ENCODE measurements around the gene FOXP1.

Gene FOXP1

DNA sequence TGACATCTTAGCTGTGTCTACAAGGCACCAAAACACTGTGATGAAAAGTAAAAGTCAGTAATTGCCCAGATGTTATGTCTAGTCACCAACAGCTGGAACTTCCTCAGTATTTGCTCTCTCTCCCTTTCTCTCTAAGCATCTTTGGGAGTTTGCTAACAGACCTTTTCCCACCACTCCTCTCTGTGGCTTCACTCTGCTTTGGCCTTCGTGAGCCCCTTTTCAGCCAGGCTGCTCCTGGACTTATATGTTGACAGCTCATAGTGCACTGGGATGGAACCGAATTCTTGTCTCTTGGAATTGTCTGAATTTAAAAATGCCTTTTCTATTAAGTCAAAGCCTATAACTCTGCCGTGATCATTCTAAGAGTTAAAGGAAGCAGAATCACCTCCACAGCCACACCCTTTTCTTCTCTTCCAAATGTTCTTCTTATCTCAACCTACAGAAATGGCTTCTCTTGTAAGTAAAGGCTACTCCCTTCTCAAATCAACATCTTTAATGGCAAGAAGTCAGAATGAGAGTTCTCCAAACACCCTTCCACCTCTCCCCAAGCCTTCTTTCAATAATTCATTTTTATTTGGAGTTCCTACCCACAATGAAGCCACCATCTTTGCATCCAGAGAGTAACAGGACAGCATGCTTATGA lies 17.2 kb upstream of the FOXP1 start:
- H3K36me3 Mint-ChIP-seq (ENCODE audit: low read depth): no peaks in the 10 kb centered on the region
- no peak overlapping the region for H3K4me3 Mint-ChIP-seq
- no peak overlapping the region for H3K27ac Mint-ChIP-seq
- H3K27me3 Mint-ChIP-seq: no peaks in the 10 kb centered on the region
- H3K4me1 Mint-ChIP-seq (ENCODE audit: low read depth): peaks cover 16% of the 10 kb centered on the region
- H3K9me3 Mint-ChIP-seq: no peaks in the 10 kb centered on the region

DNA sequence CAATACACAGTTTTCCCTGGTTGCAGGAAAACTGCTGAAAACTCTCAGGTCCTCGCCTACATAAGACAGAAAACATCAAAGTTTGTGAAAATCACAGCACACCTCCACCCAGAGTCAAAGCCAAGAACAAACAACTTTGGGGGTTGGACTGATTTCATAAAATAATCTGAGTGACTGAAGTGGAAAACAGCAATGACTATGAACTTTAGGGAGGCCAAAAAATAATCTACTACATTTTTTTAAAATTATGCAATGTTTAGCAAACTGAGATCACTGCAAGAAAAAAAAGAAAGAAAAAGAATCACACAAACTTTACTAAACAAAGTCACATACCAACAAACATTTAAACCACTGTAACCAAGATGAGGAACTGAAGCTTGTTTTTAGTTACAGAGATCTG lies 15.9 kb upstream of the FOXP1 start:
- no peak overlapping the region for H3K27ac Mint-ChIP-seq

DNA sequence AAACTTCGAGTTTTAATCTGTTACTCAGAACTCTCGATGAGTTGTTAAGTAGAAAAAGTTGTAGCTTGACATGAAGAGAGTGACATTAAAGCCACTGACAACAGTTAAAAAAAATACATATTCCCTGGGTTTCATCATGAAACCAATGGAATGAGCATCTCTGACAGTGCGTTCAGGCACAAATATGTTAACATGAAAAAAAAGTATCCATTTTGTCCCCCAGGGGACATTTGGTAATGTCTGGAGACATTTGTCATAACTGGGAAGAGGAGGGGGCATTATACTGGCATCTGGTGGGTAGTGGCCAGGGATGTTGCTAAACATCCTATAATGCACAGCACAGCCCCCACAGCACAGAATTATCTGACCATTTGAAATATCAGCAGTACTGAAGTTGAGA lies 14.8 kb upstream of the FOXP1 start:
- Mint-ChIP-seq H3K4me3 (no peak overlapping the region), H3K27me3 (no peaks in the 10 kb centered on the region), H3K9me3 (no peaks in the 10 kb centered on the region), H3K27ac (no peak overlapping the region), H3K4me1 (ENCODE audit: low read depth) (peaks cover 16% of the 10 kb centered on the region), H3K36me3 (ENCODE audit: low read depth) (no peaks in the 10 kb centered on the region)

More for the DNA sequence above, 15.9 kb upstream of the FOXP1 start:
- Mint-ChIP-seq H3K9me3 (no peaks in the 10 kb centered on the region), H3K4me1 (ENCODE audit: low read depth) (peaks cover 16% of the 10 kb centered on the region), H3K36me3 (ENCODE audit: low read depth) (no peaks in the 10 kb centered on the region), H3K27me3 (no peaks in the 10 kb centered on the region), H3K4me3 (no peak overlapping the region)

DNA sequence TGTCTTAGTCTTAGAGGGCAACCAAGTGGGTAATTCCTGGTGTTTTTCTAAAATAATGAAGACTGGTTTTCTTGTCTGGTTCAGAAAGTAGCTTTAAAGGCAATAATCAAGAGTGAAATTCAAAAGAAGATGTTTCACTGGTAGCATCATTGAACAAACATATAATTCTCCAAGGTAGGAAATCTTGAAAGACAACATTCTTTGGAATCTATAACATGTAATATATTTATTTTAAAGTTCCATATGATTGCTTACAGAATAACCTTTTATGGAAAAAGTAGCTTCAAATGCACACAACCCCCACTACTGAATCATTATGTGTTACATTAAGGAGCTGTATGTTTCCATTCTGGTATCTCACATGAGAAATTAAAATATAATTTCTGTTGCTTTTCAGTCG lies 13.8 kb upstream of the FOXP1 start:
- Mint-ChIP-seq H3K36me3 (ENCODE audit: low read depth) (no peaks in the 10 kb centered on the region), H3K27ac (no peak overlapping the region), H3K27me3 (no peaks in the 10 kb centered on the region), H3K4me3 (no peak overlapping the region), H3K4me1 (ENCODE audit: low read depth) (peaks cover 16% of the 10 kb centered on the region), H3K9me3 (no peaks in the 10 kb centered on the region)

DNA sequence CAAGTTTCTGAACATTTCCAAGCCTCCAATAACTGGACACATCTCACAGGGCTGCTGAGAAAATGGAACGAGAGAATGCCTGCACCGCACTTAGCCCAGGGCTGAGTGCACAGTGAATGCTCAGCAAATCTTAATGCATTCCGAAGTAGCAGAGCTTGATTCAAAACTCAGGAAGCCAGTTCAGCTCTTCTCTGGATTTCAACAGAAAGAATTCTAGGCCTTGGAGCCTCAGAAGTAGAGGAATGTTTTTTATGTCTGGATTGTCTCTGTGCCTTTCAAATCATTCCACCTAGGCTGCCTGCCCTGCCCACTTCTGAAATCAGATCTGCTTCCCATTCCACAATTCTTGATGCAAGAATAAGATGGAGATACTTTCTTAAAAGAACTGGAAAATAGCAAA lies 9.6 kb upstream of the FOXP1 start:
- Mint-ChIP-seq H3K27me3 (no peaks in the 10 kb centered on the region), H3K36me3 (ENCODE audit: low read depth) (no peaks in the 10 kb centered on the region), H3K4me3 (no peak overlapping the region), H3K9me3 (no peaks in the 10 kb centered on the region), H3K27ac (no peak overlapping the region), H3K4me1 (ENCODE audit: low read depth) (peaks cover 21% of the 10 kb centered on the region)

DNA sequence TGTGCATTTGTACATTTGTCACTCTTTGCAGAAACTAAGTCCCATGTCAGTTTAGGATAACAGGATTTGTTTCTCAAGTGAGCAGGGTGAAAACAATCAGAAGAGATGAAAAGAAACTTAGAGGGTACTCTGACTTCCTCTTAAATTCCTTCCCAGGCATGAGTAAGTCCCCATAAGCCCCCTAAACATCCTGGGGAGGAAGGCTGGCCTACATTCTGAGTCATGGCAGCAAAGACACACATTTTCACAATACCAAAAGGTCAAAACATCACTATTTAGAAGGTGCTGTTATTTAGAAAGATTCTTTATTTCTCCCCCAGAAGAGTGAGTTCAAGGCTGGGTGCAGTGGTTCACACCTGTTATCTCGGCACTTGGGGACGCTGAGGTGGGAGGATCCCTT lies 7.6 kb upstream of the FOXP1 start:
- Mint-ChIP-seq H3K27me3 (no peaks in the 10 kb centered on the region), H3K4me3 (no peak overlapping the region), H3K36me3 (ENCODE audit: low read depth) (peaks cover 4% of the 10 kb centered on the region), H3K27ac (peak overlapping the region; percentile 43), H3K9me3 (no peaks in the 10 kb centered on the region), H3K4me1 (ENCODE audit: low read depth) (peaks cover 39% of the 10 kb centered on the region)

DNA sequence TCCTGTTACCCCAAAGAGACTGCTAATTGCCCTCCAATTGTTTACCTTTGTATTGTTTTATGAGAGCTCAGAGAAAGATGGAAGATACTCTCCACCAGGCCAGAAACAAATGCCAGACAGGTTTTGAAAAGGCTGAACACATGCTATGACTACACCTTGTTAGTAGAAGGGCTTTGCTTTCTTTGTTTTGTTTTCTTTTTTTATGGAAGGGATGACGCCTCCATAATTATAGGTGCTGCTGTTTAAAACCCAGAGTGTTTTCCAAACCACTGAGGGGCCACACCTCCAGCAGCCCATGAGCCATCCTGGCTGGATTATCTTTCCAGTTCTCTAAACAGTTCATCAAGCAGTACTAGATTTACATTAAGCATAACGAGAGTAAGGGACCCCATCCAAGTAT lies 5.6 kb upstream of the FOXP1 start:
- H3K27ac Mint-ChIP-seq: peak overlapping the region; percentile 0

DNA sequence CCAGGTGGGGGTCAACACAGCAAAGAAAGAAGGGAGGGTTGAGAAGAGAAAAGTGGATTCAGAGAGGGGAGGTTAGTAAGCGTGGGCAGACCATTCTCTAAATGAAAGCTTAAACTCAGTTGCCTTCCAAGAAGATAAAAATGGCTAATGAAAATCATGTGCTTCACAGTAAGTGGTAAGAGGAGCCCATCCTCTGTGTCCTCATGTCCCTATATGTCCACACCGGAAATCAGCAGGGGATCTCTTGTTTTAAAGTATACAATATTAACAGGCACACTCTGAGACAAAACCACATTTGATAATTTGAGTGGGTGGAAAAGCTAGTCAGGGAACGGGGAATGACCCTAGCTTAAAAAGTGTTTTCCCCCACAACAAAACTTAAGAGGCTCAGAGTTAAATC lies 4.4 kb upstream of the FOXP1 start:
- H3K27me3 Mint-ChIP-seq: no peaks in the 10 kb centered on the region
- peaks cover 4% of the 10 kb centered on the region for H3K36me3 Mint-ChIP-seq (ENCODE audit: low read depth)
- H3K4me1 Mint-ChIP-seq (ENCODE audit: low read depth): peaks cover 60% of the 10 kb centered on the region
- no peak overlapping the region for H3K4me3 Mint-ChIP-seq
- H3K9me3 Mint-ChIP-seq: no peaks in the 10 kb centered on the region
- peak overlapping the region; percentile 49 for H3K27ac Mint-ChIP-seq

More for the DNA sequence above, 5.6 kb upstream of the FOXP1 start:
- Mint-ChIP-seq H3K4me1 (ENCODE audit: low read depth) (peaks cover 59% of the 10 kb centered on the region), H3K9me3 (no peaks in the 10 kb centered on the region), H3K4me3 (no peak overlapping the region), H3K27me3 (no peaks in the 10 kb centered on the region), H3K36me3 (ENCODE audit: low read depth) (peaks cover 4% of the 10 kb centered on the region)

DNA sequence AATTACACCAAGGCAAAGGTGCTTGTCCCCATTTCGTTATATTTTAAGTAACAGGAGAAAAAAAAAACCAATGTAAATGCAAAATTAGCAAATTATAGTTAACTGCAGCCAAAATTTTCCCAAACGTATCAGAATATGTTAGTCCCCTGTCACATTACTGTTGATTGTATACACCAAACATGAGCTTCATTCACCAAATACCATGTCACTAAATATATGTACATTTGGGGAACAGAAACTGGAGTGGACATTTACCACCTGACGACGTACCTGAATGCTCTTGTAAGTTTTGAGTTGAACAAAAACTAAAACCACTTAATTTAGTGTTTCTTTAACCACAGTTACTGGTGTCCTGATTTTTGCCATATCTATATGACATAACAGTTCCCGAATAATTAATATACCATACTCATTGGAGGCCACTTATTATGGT lies 3.3 kb upstream of the FOXP1 start:
- no peaks in the 10 kb centered on the region for H3K9me3 Mint-ChIP-seq
- peak overlapping the region; percentile 61 for H3K27ac Mint-ChIP-seq
- peaks cover 4% of the 10 kb centered on the region for H3K36me3 Mint-ChIP-seq (ENCODE audit: low read depth)
- H3K4me1 Mint-ChIP-seq (ENCODE audit: low read depth): peaks cover 59% of the 10 kb centered on the region
- no peak overlapping the region for H3K4me3 Mint-ChIP-seq
- no peaks in the 10 kb centered on the region for H3K27me3 Mint-ChIP-seq

DNA sequence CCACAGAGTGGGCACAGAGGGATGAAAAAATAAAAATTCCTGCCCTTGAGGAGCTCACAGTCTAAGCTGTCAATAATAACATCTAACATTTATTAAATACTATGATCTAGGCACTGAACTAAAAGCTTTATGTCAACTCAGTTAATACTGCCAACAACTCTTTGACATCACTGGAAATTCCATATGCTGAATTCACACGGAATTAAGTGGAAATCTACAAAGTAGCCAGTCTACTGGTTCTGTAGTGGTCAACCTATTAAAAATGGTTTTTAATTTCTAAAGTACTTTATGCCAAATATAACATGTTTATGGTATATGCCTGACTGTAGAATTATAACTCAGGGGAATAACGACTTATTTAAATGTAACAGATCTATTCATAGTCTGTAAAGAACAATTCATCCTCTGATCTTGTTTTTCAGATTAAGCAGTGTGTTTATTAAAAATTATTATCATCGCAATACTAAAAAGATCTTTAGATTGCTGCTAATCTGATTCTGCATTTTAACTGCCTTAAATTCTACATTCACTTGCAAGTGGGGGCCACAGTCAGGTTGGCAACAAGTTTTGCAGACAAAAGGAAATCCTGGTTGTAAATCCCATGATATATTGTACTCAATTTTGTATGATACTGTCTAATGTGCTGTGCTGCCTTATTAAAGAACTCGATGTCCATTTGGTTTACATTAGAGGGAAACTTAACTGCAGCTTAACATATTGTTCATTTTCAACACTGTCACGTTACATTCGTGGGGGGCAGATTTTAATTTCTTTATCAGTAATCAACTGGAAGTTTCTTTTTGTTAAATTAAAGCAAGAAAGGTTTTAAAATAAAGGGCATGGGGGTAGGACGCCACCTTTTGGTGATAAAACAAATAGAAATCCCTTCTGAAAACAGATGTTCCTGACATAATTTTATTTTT lies 2.6 kb upstream of the FOXP1 start:
- peak overlapping the region; percentile 88 for H3K4me3 Mint-ChIP-seq
- peaks cover 54% of the 10 kb centered on the region for H3K4me1 Mint-ChIP-seq (ENCODE audit: low read depth)
- no peaks in the 10 kb centered on the region for H3K9me3 Mint-ChIP-seq
- peak overlapping the region; percentile 92 for H3K27ac Mint-ChIP-seq
- H3K27me3 Mint-ChIP-seq: no peaks in the 10 kb centered on the region
- peaks cover 4% of the 10 kb centered on the region for H3K36me3 Mint-ChIP-seq (ENCODE audit: low read depth)

DNA sequence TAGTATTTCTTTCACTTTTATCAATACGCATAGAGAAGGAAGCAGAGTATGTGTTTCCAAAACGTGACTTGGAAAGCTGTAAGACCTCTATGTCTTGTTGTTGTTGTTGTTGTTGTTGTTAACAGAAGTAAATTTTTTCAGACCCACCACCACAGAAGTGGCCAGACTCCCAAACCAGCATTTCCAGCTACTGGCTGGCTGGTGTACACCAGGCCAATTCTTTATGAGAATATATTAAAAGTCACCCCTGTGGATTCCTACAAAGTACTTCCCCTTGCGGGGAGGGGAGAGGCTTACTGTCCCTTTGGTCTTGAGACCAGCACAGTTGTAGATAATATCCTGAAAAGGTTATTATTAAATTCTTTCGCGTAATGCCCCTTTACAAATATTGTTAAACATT lies 1.6 kb upstream of the FOXP1 start:
- H3K36me3 Mint-ChIP-seq (ENCODE audit: low read depth): peaks cover 4% of the 10 kb centered on the region
- no peaks in the 10 kb centered on the region for H3K27me3 Mint-ChIP-seq
- peak overlapping the region; percentile 88 for H3K4me3 Mint-ChIP-seq
- peak overlapping the region; percentile 92 for H3K27ac Mint-ChIP-seq
- peaks cover 56% of the 10 kb centered on the region for H3K4me1 Mint-ChIP-seq (ENCODE audit: low read depth)
- no peaks in the 10 kb centered on the region for H3K9me3 Mint-ChIP-seq

DNA sequence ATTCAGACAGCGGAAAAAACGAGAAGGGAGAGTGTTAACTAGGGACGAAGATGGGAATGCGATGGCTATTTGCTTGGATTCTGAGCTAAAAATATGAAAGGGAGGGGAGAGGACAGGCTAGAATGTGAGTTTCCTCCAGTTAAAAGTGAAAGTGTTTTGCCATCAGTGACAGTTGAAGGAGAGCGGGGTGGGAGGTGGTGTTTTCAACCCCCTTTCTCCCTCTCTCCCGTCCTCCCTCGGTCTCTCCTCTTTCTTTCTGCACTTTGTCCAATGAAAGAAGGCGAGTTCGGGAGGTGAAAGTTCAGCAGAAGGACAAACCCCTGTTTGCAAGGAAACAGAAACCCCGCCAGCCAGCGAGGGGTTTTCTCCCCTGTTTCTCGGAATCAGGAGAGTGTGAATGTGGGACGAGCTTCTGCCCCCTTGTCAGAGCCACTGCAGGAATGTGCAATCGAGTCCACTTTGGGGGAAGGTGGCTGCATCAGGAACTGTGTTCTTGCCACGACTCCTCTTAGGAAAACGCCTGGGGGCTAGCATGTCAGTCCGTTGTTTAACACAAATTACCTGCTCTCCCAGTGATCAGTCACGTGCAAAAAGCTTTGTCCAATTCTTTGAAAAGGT lies 975 bp upstream of the FOXP1 start:
- Mint-ChIP-seq H3K9me3 (no peaks in the 10 kb centered on the region), H3K4me1 (ENCODE audit: low read depth) (peaks cover 62% of the 10 kb centered on the region), H3K36me3 (ENCODE audit: low read depth) (peaks cover 4% of the 10 kb centered on the region), H3K4me3 (peak overlapping the region; percentile 88), H3K27me3 (no peaks in the 10 kb centered on the region), H3K27ac (peak overlapping the region; percentile 92)

DNA sequence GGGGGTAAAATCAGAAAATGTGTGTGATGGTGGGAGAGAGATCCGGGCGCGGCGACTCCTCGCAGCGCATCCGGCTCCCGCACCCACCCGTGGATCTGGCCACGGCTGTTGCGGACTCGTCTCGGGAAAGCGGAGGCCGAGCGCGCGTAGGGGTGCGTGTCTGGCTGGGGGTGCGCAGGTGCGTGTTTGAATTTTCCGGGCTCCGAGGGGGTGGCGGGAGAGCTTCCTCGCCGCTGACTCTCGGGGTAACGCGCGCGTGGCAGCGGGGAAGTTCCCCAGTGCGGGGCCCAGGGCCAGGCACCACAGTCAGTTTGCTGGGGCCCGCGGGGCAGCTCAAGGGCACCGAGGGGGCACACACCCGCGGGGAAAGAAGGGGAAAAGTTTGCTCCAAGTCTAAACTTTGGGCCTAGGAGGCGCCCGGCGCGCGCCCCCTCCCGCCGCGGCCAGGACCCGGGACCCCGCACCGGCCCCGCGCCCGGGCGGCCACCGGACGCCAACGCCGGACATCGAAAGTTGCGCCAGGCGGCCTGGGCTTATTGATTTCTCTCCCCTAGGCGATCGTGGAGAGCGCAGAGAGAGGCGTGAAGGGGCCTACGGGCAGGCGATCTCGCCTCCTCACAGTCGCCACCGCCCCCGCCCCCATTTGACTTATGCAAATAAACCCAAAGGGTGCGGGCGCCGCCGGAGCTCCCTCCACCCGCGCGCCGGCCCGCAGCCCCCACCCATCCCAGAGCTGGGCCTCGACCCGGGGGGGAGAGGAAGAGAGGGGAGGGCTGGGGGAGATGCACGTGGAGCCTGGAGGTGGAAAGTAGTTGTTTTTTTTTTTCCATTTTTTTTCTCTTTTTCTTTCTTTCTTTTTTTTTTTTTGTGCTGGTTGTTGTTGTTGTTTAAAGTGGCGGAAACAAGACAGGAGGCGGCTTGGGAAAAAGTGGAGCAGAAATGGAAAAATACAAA lies 639 bp downstream of the FOXP1 start:
- Mint-ChIP-seq H3K4me1 (ENCODE audit: low read depth) (peaks cover 63% of the 10 kb centered on the region), H3K4me3 (peak overlapping the region; percentile 95), H3K27ac (peak overlapping the region; percentile 98), H3K36me3 (ENCODE audit: low read depth) (peaks cover 4% of the 10 kb centered on the region), H3K9me3 (no peaks in the 10 kb centered on the region), H3K27me3 (no peaks in the 10 kb centered on the region)

DNA sequence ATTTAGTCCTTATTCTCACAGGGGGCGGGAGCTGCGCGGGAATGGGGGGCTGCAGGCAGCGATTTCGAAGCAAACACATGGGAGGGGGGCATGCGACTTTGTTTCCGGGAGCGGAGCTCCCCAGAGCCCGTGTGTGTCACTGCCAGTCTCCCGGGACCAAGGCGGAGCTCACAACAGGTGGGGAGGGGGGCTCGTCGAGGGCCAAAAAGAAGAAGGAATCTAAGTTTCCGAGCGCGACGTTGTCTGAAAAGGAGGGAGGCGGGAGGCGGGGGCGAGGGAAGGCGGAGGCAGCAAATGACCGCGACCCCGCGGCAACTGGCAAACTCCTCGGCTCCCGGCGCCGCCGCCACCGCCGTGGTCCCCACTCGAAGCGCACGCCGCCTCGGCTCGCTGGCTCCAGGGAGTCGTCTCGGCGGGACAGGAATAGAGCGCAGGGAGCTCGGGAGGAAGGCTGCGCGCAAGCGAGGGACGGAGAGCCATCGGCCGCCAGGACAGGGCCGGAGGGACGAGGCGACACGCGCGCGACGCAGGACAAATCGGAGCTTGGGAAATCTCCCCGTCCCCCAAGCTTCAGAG lies 1.4 kb downstream of the FOXP1 start:
- H3K36me3 Mint-ChIP-seq (ENCODE audit: low read depth): peaks cover 10% of the 10 kb centered on the region
- H3K4me3 Mint-ChIP-seq: peak overlapping the region; percentile 95
- peaks cover 64% of the 10 kb centered on the region for H3K4me1 Mint-ChIP-seq (ENCODE audit: low read depth)
- H3K27ac Mint-ChIP-seq: peak overlapping the region; percentile 98
- H3K9me3 Mint-ChIP-seq: no peaks in the 10 kb centered on the region
- no peaks in the 10 kb centered on the region for H3K27me3 Mint-ChIP-seq
